DMS79 (cell line): ENCODE measurements around the gene SIDT2.
"Not testable (repeated sequence)": the region's sequence is repeated elsewhere in the genome, so short reads cannot be mapped to it uniquely, and the experiment has no call there.

Experiments
- DNase-seq: peaks from one replicate; lab custom pipeline; 2025; lab: John Stamatoyannopoulos, UW

The SIDT2 gene

GRCh38 chr11:117204283-117205080 lies 25.9 kb downstream of the SIDT2 start:
- no peak for DNase-seq

- no peak for DNase-seq
These were observed 26.8 kb downstream of the SIDT2 start for GRCh38 chr11:117205211-117205818.

GRCh38 chr11:117206111-117206510 lies 27.6 kb downstream of the SIDT2 start:
- DNase-seq = not testable (repeated sequence)

GRCh38 chr11:117206859-117207258 lies 28.3 kb downstream of the SIDT2 start:
- DNase-seq = not testable (repeated sequence)

GRCh38 chr11:117207481-117207880 lies 28.9 kb downstream of the SIDT2 start:
- not testable (repeated sequence) for DNase-seq

GRCh38 chr11:117208710-117209109 lies 30.2 kb downstream of the SIDT2 start:
- DNase-seq = not testable (repeated sequence)

- DNase-seq = not testable (repeated sequence)
These were observed 31.0 kb downstream of the SIDT2 start for GRCh38 chr11:117209351-117210125.

- DNase-seq = no peak
These were observed 32.1 kb downstream of the SIDT2 start for GRCh38 chr11:117210620-117211019.

- DNase-seq = no peak
These were observed 34.3 kb downstream of the SIDT2 start for GRCh38 chr11:117212697-117213355.

- no peak for DNase-seq
These were observed 36.0 kb downstream of the SIDT2 start for GRCh38 chr11:117214404-117215110.

- no peak for DNase-seq
These were observed 38.9 kb downstream of the SIDT2 start for GRCh38 chr11:117217141-117218084.

- DNase-seq = no peak
These were observed 39.8 kb downstream of the SIDT2 start for GRCh38 chr11:117218133-117218915.

GRCh38 chr11:117219001-117219400 lies 40.5 kb downstream of the SIDT2 start:
- DNase-seq = no peak

- DNase-seq = no peak
These were observed 40.9 kb downstream of the SIDT2 start for GRCh38 chr11:117219455-117219854.

GRCh38 chr11:117219995-117220394 lies 41.5 kb downstream of the SIDT2 start:
- no peak for DNase-seq

GRCh38 chr11:117220568-117220967 lies 42.0 kb downstream of the SIDT2 start:
- peak; percentile 69 for DNase-seq

GRCh38 chr11:117220999-117221774 lies 42.6 kb downstream of the SIDT2 start:
- DNase-seq = peak; percentile 69

- DNase-seq = peak; percentile 79
These were observed 43.4 kb downstream of the SIDT2 start for GRCh38 chr11:117221775-117222517.
